Smooth muscle cell (in vitro differentiated cells): Measurements from ENCODE around the gene PDLIM5. TPM values are rescaled to one million over a fixed set of nuclear protein-coding genes. Genes with fewer than 3 reads are reported as not detected.
"Not testable (repeated sequence)": the region's sequence is repeated elsewhere in the genome, so short reads cannot be mapped to it uniquely, and the experiment has no call there.

Source experiments
- DNase-seq: peaks from one replicate; lab custom pipeline; 2025; ENCODE audit not compliant: unreplicated experiment; lab: John Stamatoyannopoulos, UW
- H2AFZ ChIP-seq: fragments of 200-600 bp; sonication (generic); 2 replicates; pipeline ENCODE4 v1.6.0; 2016; ENCODE audit warnings: antibody characterized with exemption, low read depth, mild to moderate bottlenecking
- H3F3A ChIP-seq: fragments of 200-600 bp; sonication (generic); 2 replicates; pipeline ENCODE4 v1.6.0; 2017; ENCODE audit warnings: antibody characterized with exemption, low read depth
- H3K27ac ChIP-seq: fragments of 200-600 bp; sonication (generic); 2 replicates; pipeline ENCODE4 v1.5.1; 2016; ENCODE audit warnings: low read depth, mild to moderate bottlenecking
- H3K27me3 ChIP-seq: fragments of 200-600 bp; sonication (generic); 2 replicates; pipeline ENCODE4 v1.6.1; 2016; ENCODE audit warnings: low read depth, mild to moderate bottlenecking
- H3K36me3 ChIP-seq: fragments of 200-600 bp; sonication (generic); 2 replicates; pipeline ENCODE4 v1.5.1; 2016; ENCODE audit warnings: low read depth
- H3K4me1 ChIP-seq: fragments of 200-600 bp; sonication (generic); 2 replicates; pipeline ENCODE4 v1.5.1; 2016; ENCODE audit warnings: low read depth
- H3K4me2 ChIP-seq: fragments of 200-600 bp; sonication (generic); 2 replicates; pipeline ENCODE4 v1.6.0; 2016; ENCODE audit warnings: mild to moderate bottlenecking
- H3K4me3 ChIP-seq: fragments of 200-600 bp; sonication (generic); 2 replicates; pipeline ENCODE4 v1.5.1; 2016; ENCODE audit warnings: mild to moderate bottlenecking
- H3K79me2 ChIP-seq: fragments of 200-600 bp; sonication (generic); 2 replicates; pipeline ENCODE4 v1.6.0; 2016; ENCODE audit warnings: low read depth, mild to moderate bottlenecking
- H3K9ac ChIP-seq: fragments of 200-600 bp; sonication (generic); 2 replicates; pipeline ENCODE4 v1.6.0; 2016; ENCODE audit warnings: low read depth
- H3K9me3 ChIP-seq: fragments of 200-600 bp; sonication (generic); replicated peaks from 2 replicates; pipeline ENCODE4 v1.5.1; 2016; ENCODE audit warnings: low read depth
- H4K20me1 ChIP-seq: fragments of 200-600 bp; sonication (generic); 2 replicates; pipeline ENCODE4 v1.6.0; 2016; ENCODE audit warnings: low read depth
- CTCF ChIP-seq: fragments of 200-600 bp; sonication (generic); IDR thresholded peaks from 2 replicates; pipeline ENCODE4 v1.5.1; 2017; ENCODE audit warnings: borderline replicate concordance, mild to moderate bottlenecking, antibody characterized with exemption; ENCODE audit not compliant: insufficient read depth, poor library complexity, severe bottlenecking
- WGBS: methylation state at CpG from one replicate; pipeline ENCODE4 v1.1.7; 2016; ENCODE audit warnings: low lambda C conversion rate; 5-methylcytosine and 5-hydroxymethylcytosine counted together
- polyA plus RNA-seq: library from polyadenylated mRNA; unstranded; fragments of >200 nt; fragmentation: Nextera tagmentation; extraction: Ambion mirVana; gene quantifications from 2 replicates; pipeline ENCODE4 v1.2.1, GENCODE V29; 2016
- total RNA-seq: library from RNA; depleted of rRNA; stranded (reverse); fragments of >200 nt; gene quantifications from 2 replicates; pipeline ENCODE4 v1.2.3, GENCODE V29; 2014

PDLIM5 gene
- total and polyA plus RNA-seq, 2 experiments from 2014 or later: 129 to 150 TPM

GRCh38 chr4:94653095-94653649 lies 201.4 kb downstream of the PDLIM5 start:
- Histone ChIP-seq H2AFZ (no peak overlapping the region), H3K4me2 (no peak overlapping the region), H3K27me3 (no peaks in the 10 kb centered on the region), H3F3A (no peaks in the 10 kb centered on the region), H3K27ac (no peak overlapping the region), H3K9me3 (no peaks in the 10 kb centered on the region), H3K4me1 (no peaks in the 10 kb centered on the region), H3K36me3 (peaks cover 7% of the 10 kb centered on the region), H3K79me2 (no peaks in the 10 kb centered on the region), H3K9ac (no peak overlapping the region), H3K4me3 (no peak overlapping the region), H4K20me1 (no peaks in the 10 kb centered on the region)
- no peak for DNase-seq
- no peak for TF ChIP-seq CTCF
- WGBS: 86% methylated on average over 3 of the region's 3 CpGs

- no peaks in the 10 kb centered on the region for H3K27me3 ChIP-seq
- H3K9ac ChIP-seq: no peak overlapping the region
- no peak overlapping the region for H2AFZ ChIP-seq
- no peaks in the 10 kb centered on the region for H3F3A ChIP-seq
- H3K9me3 ChIP-seq: no peaks in the 10 kb centered on the region
- peaks cover 13% of the 10 kb centered on the region for H3K36me3 ChIP-seq
- DNase-seq: no peak
- TF ChIP-seq CTCF: no peak
- H3K4me2 ChIP-seq: no peak overlapping the region
- H3K4me1 ChIP-seq: no peaks in the 10 kb centered on the region
- H3K79me2 ChIP-seq: no peaks in the 10 kb centered on the region
- H3K4me3 ChIP-seq: no peak overlapping the region
- H3K27ac ChIP-seq: no peak overlapping the region
- H4K20me1 ChIP-seq: no peaks in the 10 kb centered on the region
- 91% methylated on average over 3 of the region's 3 CpGs for WGBS
These were observed 202.4 kb downstream of the PDLIM5 start for GRCh38 chr4:94653984-94654609.

GRCh38 chr4:94654714-94655113 lies 203.0 kb downstream of the PDLIM5 start:
- Histone ChIP-seq H3K27ac (no peak overlapping the region), H3K4me3 (no peak overlapping the region), H3K36me3 (peaks cover 13% of the 10 kb centered on the region), H3K27me3 (no peaks in the 10 kb centered on the region), H3K79me2 (no peaks in the 10 kb centered on the region), H3K9me3 (no peaks in the 10 kb centered on the region), H3K4me2 (no peak overlapping the region), H3F3A (no peaks in the 10 kb centered on the region), H2AFZ (no peak overlapping the region), H3K4me1 (no peaks in the 10 kb centered on the region), H4K20me1 (no peaks in the 10 kb centered on the region), H3K9ac (no peak overlapping the region)
- 93% methylated on average over 3 of the region's 3 CpGs for WGBS
- no peak for DNase-seq
- TF ChIP-seq CTCF: no peak

GRCh38 chr4:94660614-94661013 lies 208.9 kb downstream of the PDLIM5 start:
- H3K36me3 ChIP-seq: peaks cover 31% of the 10 kb centered on the region
- no peaks in the 10 kb centered on the region for H3K4me1 ChIP-seq
- H3K9ac ChIP-seq: no peak overlapping the region
- H4K20me1 ChIP-seq: no peaks in the 10 kb centered on the region
- H3K27ac ChIP-seq: no peak overlapping the region
- TF ChIP-seq CTCF: no peak
- no peaks in the 10 kb centered on the region for H3K79me2 ChIP-seq
- no peaks in the 10 kb centered on the region for H3K27me3 ChIP-seq
- no peak overlapping the region for H3K4me2 ChIP-seq
- WGBS: 78% methylated on average over 3 of the region's 3 CpGs
- no peaks in the 10 kb centered on the region for H3K9me3 ChIP-seq
- no peak for DNase-seq
- no peak overlapping the region for H3K4me3 ChIP-seq
- no peak overlapping the region for H2AFZ ChIP-seq
- no peaks in the 10 kb centered on the region for H3F3A ChIP-seq

- not testable (repeated sequence) for H3K4me3 ChIP-seq, H3K9ac ChIP-seq, H3K27me3 ChIP-seq, DNase-seq, H3K4me2 ChIP-seq, H4K20me1 ChIP-seq, H3K79me2 ChIP-seq, H2AFZ ChIP-seq, H3K4me1 ChIP-seq, H3F3A ChIP-seq, H3K9me3 ChIP-seq, H3K27ac ChIP-seq
- WGBS: 93% methylated on average over 5 of the region's 5 CpGs
- peaks cover 19% of the 10 kb centered on the region for H3K36me3 ChIP-seq
These were observed 213.3 kb downstream of the PDLIM5 start for GRCh38 chr4:94665021-94665420.
